GM12801 (cell line): Measurements from ENCODE around the gene TOR1AIP1.

Experiments used
- TF ChIP-seq, protein P1 (sequence below): IDR thresholded peaks from one replicate; pipeline ENCODE4 v1.5.1; 2011; ENCODE audit warnings: control low read depth; ENCODE audit not compliant: insufficient read length; ENCODE audit errors: extremely low read depth

The TOR1AIP1 gene

GRCh38 chr1:179951383-179952144 lies 69.5 kb downstream of the TOR1AIP1 start:
- TF ChIP-seq, protein P1, sequence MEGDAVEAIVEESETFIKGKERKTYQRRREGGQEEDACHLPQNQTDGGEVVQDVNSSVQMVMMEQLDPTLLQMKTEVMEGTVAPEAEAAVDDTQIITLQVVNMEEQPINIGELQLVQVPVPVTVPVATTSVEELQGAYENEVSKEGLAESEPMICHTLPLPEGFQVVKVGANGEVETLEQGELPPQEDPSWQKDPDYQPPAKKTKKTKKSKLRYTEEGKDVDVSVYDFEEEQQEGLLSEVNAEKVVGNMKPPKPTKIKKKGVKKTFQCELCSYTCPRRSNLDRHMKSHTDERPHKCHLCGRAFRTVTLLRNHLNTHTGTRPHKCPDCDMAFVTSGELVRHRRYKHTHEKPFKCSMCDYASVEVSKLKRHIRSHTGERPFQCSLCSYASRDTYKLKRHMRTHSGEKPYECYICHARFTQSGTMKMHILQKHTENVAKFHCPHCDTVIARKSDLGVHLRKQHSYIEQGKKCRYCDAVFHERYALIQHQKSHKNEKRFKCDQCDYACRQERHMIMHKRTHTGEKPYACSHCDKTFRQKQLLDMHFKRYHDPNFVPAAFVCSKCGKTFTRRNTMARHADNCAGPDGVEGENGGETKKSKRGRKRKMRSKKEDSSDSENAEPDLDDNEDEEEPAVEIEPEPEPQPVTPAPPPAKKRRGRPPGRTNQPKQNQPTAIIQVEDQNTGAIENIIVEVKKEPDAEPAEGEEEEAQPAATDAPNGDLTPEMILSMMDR = no peak

- TF ChIP-seq, protein P1 = no peak
These were observed 70.1 kb downstream of the TOR1AIP1 start for GRCh38 chr1:179952186-179952585.

DNA sequence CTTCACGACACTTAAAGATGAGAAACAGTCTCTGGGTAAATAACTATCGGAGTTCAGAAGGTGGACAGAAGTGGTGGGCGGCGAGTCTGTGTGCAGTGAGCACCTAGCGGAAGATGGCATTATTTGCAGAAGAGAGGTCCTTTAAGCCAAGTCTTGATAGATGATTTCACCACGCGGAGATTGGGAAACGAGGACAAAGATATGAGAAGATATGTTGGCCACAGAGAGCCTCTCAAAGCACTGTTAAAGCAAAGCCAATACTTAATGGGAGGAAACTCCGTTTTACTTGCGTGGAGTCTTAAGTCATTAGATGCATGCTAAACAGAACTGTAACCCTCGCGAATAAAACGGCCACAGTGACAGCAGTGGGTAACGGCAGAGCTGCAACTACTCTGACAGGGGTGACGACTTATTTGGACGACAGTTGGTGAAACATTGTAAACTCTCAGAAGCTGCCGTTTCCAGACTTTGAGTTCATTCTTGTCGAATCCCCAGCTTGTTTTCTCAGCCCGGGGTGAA lies 71.9 kb downstream of the TOR1AIP1 start:
- TF ChIP-seq, protein P1 = no peak

DNA sequence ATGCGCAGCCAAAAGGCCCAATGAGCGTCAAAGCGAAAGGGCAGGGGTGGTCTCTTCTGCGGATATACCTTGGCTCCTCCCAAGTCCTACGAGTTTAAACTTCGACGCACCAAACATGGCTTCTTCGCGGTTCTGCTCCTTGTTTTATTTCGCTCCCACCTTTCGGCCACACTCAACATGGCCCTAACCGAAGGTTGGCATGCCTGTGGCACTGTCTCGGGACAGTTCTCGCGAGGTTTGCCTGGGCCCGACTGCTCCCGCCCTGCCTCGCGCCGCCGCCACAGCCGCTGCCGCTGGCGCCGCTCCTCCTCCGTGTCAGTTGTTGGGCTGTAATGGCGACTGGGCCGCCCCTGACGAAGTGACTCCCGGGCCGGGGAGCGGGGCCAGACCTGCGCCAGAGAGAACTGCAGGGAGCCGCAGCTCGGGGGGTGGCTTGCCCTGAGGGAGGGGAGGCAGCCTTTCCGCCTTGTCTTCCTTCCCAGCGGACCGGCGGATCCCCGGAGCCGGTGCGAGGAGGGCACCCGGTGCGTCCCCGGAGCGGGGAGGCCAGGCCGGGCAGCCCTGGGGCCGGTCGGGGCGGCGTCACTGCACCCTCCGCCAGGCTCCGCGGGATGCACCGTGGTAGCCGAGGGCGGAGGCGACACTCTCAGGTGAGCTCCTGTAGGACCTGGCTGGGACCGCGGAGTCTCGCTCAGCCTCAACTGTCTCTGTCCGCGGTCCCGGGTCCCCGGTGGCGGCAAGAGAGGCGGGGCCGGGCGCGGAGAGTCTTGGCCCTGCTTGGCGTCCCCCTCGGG lies 72.6 kb downstream of the TOR1AIP1 start, which contains the start of gene CEP350:
TSS of gene CEP350 (plus strand) at position 318 of the 794 bp plus-strand sequence. CDS start 31,372 bp downstream, outside the sequence.
- TF ChIP-seq, protein P1 = no peak

DNA sequence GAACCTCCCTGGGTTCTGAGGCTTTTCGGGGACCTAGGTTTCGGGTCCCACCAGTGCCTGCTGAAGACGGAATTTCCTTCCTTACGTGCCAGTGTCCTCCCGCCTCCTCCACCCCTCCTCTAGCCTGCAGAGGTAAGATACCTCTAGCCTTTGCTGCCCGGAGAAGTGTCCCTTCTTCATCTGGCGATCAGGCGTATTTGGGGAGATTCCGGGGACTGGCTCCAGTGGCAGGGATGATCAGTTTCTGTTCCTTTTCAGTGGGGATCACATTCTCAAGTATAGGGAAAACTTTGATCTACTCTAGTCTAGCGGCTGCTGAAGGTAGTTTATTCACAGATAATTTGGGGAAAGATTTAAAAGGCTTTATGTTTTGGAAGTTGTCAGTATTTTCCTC lies 73.2 kb downstream of the TOR1AIP1 start:
- TF ChIP-seq, protein P1 = no peak

GRCh38 chr1:179955731-179956130 lies 73.6 kb downstream of the TOR1AIP1 start:
- TF ChIP-seq, protein P1 = no peak

- TF ChIP-seq, protein P1 = no peak
These were observed 76.3 kb downstream of the TOR1AIP1 start for GRCh38 chr1:179958359-179958758.
